Hepatocyte (in vitro differentiated cells): ENCODE results near the gene TRMT2A. TPM values are rescaled to one million over a fixed set of nuclear protein-coding genes. Genes with fewer than 3 reads are reported as not detected.

Experiments
- DNase-seq: peaks from one replicate; pipeline ENCODE4 v3.0.0-alpha.2; 2016; ENCODE audit warnings: low spot score
- H2AFZ ChIP-seq: fragments of 200-600 bp; sonication (generic); 2 replicates; pipeline ENCODE4 v1.6.0; 2016; ENCODE audit warnings: antibody characterized with exemption, mild to moderate bottlenecking
- H3K27ac ChIP-seq: fragments of 200-600 bp; sonication (generic); 2 replicates; pipeline ENCODE4 v1.5.1; 2016; ENCODE audit warnings: mild to moderate bottlenecking
- H3K27me3 ChIP-seq: fragments of 200-600 bp; sonication (generic); 2 replicates; pipeline ENCODE4 v1.6.1; 2016
- H3K36me3 ChIP-seq: fragments of 200-600 bp; sonication (generic); replicated peaks from 2 replicates; pipeline ENCODE4 v1.5.1; 2016; ENCODE audit warnings: low read depth; ENCODE audit not compliant: insufficient read depth
- H3K4me1 ChIP-seq: fragments of 200-600 bp; sonication (generic); 2 replicates; pipeline ENCODE4 v1.5.1; 2016; ENCODE audit warnings: mild to moderate bottlenecking, moderate library complexity; ENCODE audit not compliant: insufficient read depth
- H3K4me2 ChIP-seq: fragments of 200-600 bp; sonication (generic); 2 replicates; pipeline ENCODE4 v1.6.0; 2016
- H3K4me3 ChIP-seq: fragments of 200-600 bp; sonication (generic); 2 replicates; pipeline ENCODE4 v1.5.1; 2016; ENCODE audit warnings: mild to moderate bottlenecking
- H3K79me2 ChIP-seq: fragments of 200-600 bp; sonication (generic); 2 replicates; pipeline ENCODE4 v1.6.0; 2017; ENCODE audit warnings: mild to moderate bottlenecking
- H3K9me2 ChIP-seq: fragments of 200-600 bp; sonication (generic); replicated peaks from 2 replicates; pipeline ENCODE4 v1.6.0; 2017; ENCODE audit warnings: mild to moderate bottlenecking; ENCODE audit not compliant: insufficient read depth
- H3K9me3 ChIP-seq: fragments of 200-600 bp; sonication (generic); 2 replicates; pipeline ENCODE4 v1.5.1; 2016; ENCODE audit warnings: low read depth, mild to moderate bottlenecking
- H4K20me1 ChIP-seq: fragments of 200-600 bp; sonication (generic); 2 replicates; pipeline ENCODE4 v1.6.0; 2016; ENCODE audit warnings: mild to moderate bottlenecking; ENCODE audit not compliant: insufficient read depth, poor library complexity, severe bottlenecking
- EZH2 ChIP-seq: fragments of 200-600 bp; sonication (generic); IDR thresholded peaks from 2 replicates; pipeline ENCODE4 v1.6.1; 2016; ENCODE audit warnings: antibody characterized with exemption, mild to moderate bottlenecking, borderline replicate concordance
- EZH2phosphoT487 ChIP-seq: fragments of 200-600 bp; sonication (generic); IDR thresholded peaks from one replicate; pipeline ENCODE4 v1.6.1; 2018; ENCODE audit warnings: antibody characterized with exemption, mild to moderate bottlenecking, low read depth, moderate library complexity; ENCODE audit not compliant: unreplicated experiment, severe bottlenecking
- WGBS: methylation state at CpG from one replicate; pipeline ENCODE4 v1.1.6; 2016; ENCODE audit warnings: low lambda C conversion rate; ENCODE audit errors: missing lambda C conversion rate; 5-methylcytosine and 5-hydroxymethylcytosine counted together
- polyA plus RNA-seq: library from polyadenylated mRNA; unstranded; fragments of >200 nt; fragmentation: Nextera tagmentation; extraction: Ambion mirVana; gene quantifications from 2 replicates; pipeline ENCODE4 v1.2.1, GENCODE V29; 2016
- total RNA-seq: library from RNA; depleted of rRNA; stranded (reverse); fragments of >200 nt; gene quantifications from 2 replicates; pipeline ENCODE4 v1.2.3, GENCODE V29; 2014
- TF ChIP-seq, protein P1 (sequence below): fragments of 200-600 bp; sonication (generic); IDR thresholded peaks from 2 replicates; pipeline ENCODE4 v1.5.1; 2016; ENCODE audit warnings: antibody characterized with exemption, mild to moderate bottlenecking; ENCODE audit not compliant: poor library complexity

The TRMT2A gene
- total and polyA plus RNA-seq, 2 experiments from 2014 or later, result 34.4 to 65.1 TPM

GRCh38 chr22:20145832-20146223 is 28.8 kb upstream of the TRMT2A start:
- Histone ChIP-seq H3K36me3 (no peaks in the 10 kb centered on the region), H3K4me3 (no peak overlapping the region), H3K27ac (no peak overlapping the region), H3K9me2 (no peaks in the 10 kb centered on the region), H3K79me2 (no peaks in the 10 kb centered on the region), H3K4me1 (no peaks in the 10 kb centered on the region), H3K27me3 (no peaks in the 10 kb centered on the region), H2AFZ (no peak overlapping the region), H3K9me3 (no peaks in the 10 kb centered on the region), H3K4me2 (no peak overlapping the region), H4K20me1 (no peaks in the 10 kb centered on the region)
- TF ChIP-seq EZH2 (no peak), EZH2phosphoT487 (no peak)
- TF ChIP-seq, protein P1, sequence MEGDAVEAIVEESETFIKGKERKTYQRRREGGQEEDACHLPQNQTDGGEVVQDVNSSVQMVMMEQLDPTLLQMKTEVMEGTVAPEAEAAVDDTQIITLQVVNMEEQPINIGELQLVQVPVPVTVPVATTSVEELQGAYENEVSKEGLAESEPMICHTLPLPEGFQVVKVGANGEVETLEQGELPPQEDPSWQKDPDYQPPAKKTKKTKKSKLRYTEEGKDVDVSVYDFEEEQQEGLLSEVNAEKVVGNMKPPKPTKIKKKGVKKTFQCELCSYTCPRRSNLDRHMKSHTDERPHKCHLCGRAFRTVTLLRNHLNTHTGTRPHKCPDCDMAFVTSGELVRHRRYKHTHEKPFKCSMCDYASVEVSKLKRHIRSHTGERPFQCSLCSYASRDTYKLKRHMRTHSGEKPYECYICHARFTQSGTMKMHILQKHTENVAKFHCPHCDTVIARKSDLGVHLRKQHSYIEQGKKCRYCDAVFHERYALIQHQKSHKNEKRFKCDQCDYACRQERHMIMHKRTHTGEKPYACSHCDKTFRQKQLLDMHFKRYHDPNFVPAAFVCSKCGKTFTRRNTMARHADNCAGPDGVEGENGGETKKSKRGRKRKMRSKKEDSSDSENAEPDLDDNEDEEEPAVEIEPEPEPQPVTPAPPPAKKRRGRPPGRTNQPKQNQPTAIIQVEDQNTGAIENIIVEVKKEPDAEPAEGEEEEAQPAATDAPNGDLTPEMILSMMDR, result no peak
- no peak for DNase-seq
- 97% methylated on average over 17 of the region's 21 CpGs for WGBS

- Histone ChIP-seq H3K4me1 (no peaks in the 10 kb centered on the region), H3K4me2 (no peak overlapping the region), H3K27me3 (no peaks in the 10 kb centered on the region), H4K20me1 (no peaks in the 10 kb centered on the region), H3K36me3 (no peaks in the 10 kb centered on the region), H3K9me2 (no peaks in the 10 kb centered on the region), H3K4me3 (no peak overlapping the region), H3K27ac (no peak overlapping the region), H3K79me2 (no peaks in the 10 kb centered on the region), H2AFZ (no peak overlapping the region), H3K9me3 (no peaks in the 10 kb centered on the region)
- no peak for TF ChIP-seq EZH2phosphoT487
- TF ChIP-seq, protein P1, result no peak
- no peak for TF ChIP-seq EZH2
- no peak for DNase-seq
- 96% methylated on average over 10 of the region's 22 CpGs for WGBS
Measured at GRCh38 chr22:20145206-20145831, 28.3 kb upstream of the TRMT2A start.

DNA sequence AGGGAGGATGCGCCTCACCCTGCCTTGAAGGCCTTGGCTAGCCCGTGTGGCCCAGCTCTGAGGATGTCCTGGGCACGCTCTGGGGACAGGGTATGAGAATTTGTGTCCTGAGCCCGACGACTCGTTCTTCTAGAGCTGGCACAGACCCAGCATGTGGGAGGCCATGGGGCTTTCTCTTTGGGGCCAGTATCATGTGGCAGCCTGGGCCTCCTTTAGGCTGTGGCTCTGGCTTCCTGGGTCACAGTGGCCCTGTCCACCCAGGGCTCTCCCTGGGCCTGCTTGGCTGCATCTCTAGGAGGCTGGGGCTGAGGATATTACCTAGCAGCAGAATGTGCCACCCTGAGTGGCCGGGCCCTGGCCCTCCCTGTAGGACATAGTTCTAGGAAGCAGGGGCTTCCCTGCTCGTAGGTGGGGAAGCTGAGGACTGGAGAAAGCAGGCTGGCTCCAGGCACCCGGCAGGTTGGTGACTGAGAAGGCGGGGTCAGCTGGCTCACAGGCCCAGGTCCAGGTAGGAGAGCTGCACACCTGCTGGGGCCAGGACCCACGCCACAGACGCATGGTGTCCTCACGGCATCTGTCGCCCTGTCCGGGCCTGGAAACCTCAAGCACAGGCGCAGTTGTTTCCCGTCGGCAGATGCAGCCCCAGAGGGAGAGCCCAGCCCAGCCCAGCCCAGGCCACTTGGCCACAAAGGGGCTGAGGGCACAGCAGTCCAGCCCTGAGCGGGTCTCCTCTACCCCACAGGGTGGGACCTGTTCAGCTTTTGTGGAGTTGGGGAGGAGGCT is 27.0 kb upstream of the TRMT2A start:
- no peak overlapping the region for H3K4me2 ChIP-seq
- no peaks in the 10 kb centered on the region for H3K79me2 ChIP-seq
- H3K9me3 ChIP-seq, result no peaks in the 10 kb centered on the region
- H4K20me1 ChIP-seq, result no peaks in the 10 kb centered on the region
- TF ChIP-seq, protein P1, result no peak
- TF ChIP-seq EZH2phosphoT487, result no peak
- no peak for TF ChIP-seq EZH2
- H3K4me3 ChIP-seq, result no peak overlapping the region
- H3K9me2 ChIP-seq, result no peaks in the 10 kb centered on the region
- no peak overlapping the region for H3K27ac ChIP-seq
- no peak for DNase-seq
- no peaks in the 10 kb centered on the region for H3K36me3 ChIP-seq
- no peak overlapping the region for H2AFZ ChIP-seq
- H3K27me3 ChIP-seq, result no peaks in the 10 kb centered on the region
- H3K4me1 ChIP-seq, result no peaks in the 10 kb centered on the region
- 95% methylated on average over 19 of the region's 19 CpGs for WGBS
